ENCODE measurements around the gene DCAF17. TPM values are rescaled to one million over a fixed set of nuclear protein-coding genes. Genes with fewer than 3 reads are reported as not detected.
"Not testable (repeated sequence)": the region's sequence is repeated elsewhere in the genome, so short reads cannot be mapped to it uniquely, and the experiment has no call there.

Gene DCAF17
- total RNA-seq, 4 donors from 2014 or later, result 12.0 to 22.8 (median 14.3) TPM

- H3K27ac ChIP-seq (replicated peaks in 1 of 4), result no peak overlapping the region
- no peaks in the 10 kb centered on the region for H3K27me3 ChIP-seq
- H3K9me3 ChIP-seq, result no peaks in the 10 kb centered on the region
- no peak for DNase-seq (ENCODE audit: extremely low spot score)
- H3K4me3 ChIP-seq, result no peak overlapping the region
- TF ChIP-seq POLR2A (IDR thresholded peaks at IDR 0.05; ENCODE audit: low read depth) (no peak), CTCF (IDR thresholded peaks at IDR 0.05) (no peak), POLR2AphosphoS5 (IDR thresholded peaks at IDR 0.05) (no peak), EP300 (IDR thresholded peaks at IDR 0.05) (no peak)
- no peaks in the 10 kb centered on the region for H3K36me3 ChIP-seq
- intact Hi-C loops (cut with DNase I), result no loop called here
- no peaks in the 10 kb centered on the region for H3K4me1 ChIP-seq
- 100% methylated on average over 2 of the region's 2 CpGs for WGBS
Measured at GRCh38 chr2:171490577-171490976, 56.6 kb downstream of the DCAF17 start.

GRCh38 chr2:171491292-171491691, 57.3 kb downstream of the DCAF17 start:
- Histone ChIP-seq H3K36me3 (no peaks in the 10 kb centered on the region), H3K27me3 (no peaks in the 10 kb centered on the region), H3K4me3 (no peak overlapping the region), H3K4me1 (no peaks in the 10 kb centered on the region), H3K27ac (replicated peaks in 1 of 4) (no peak overlapping the region), H3K9me3 (no peaks in the 10 kb centered on the region)
- DNase-seq (ENCODE audit: extremely low spot score), result no peak
- intact Hi-C loops (cut with DNase I), result no loop called here
- 89% methylated on average over 3 of the region's 3 CpGs for WGBS
- TF ChIP-seq EP300 (IDR thresholded peaks at IDR 0.05) (no peak), CTCF (IDR thresholded peaks at IDR 0.05) (no peak), POLR2A (IDR thresholded peaks at IDR 0.05; ENCODE audit: low read depth) (no peak), POLR2AphosphoS5 (IDR thresholded peaks at IDR 0.05) (no peak)

GRCh38 chr2:171492664-171493063, 58.6 kb downstream of the DCAF17 start:
- no peak for TF ChIP-seq CTCF (IDR thresholded peaks at IDR 0.05)
- no peak for TF ChIP-seq POLR2AphosphoS5 (IDR thresholded peaks at IDR 0.05)
- TF ChIP-seq EP300 (IDR thresholded peaks at IDR 0.05), result no peak
- no peak for TF ChIP-seq POLR2A (IDR thresholded peaks at IDR 0.05; ENCODE audit: low read depth)
- 85% methylated on average over 6 of the region's 6 CpGs for WGBS

GRCh38 chr2:171497664-171498063, 63.6 kb downstream of the DCAF17 start:
- intact Hi-C loops (cut with DNase I); H3K4me3 ChIP-seq; H3K36me3 ChIP-seq; H3K27me3 ChIP-seq; H3K9me3 ChIP-seq; DNase-seq (ENCODE audit: extremely low spot score); H3K27ac ChIP-seq (replicated peaks in 1 of 4); H3K4me1 ChIP-seq: not testable (repeated sequence)
- WGBS, result 95% methylated on average over 5 of the region's 5 CpGs

More at GRCh38 chr2:171492664-171493063, 58.6 kb downstream of the DCAF17 start:
- H3K4me3 ChIP-seq, result no peak overlapping the region
- no peak overlapping the region for H3K27ac ChIP-seq (replicated peaks in 1 of 4)
- DNase-seq (ENCODE audit: extremely low spot score), result no peak
- H3K36me3 ChIP-seq, result no peaks in the 10 kb centered on the region
- intact Hi-C loops (cut with DNase I), result no loop called here
- H3K9me3 ChIP-seq, result no peaks in the 10 kb centered on the region
- H3K4me1 ChIP-seq, result no peaks in the 10 kb centered on the region
- no peaks in the 10 kb centered on the region for H3K27me3 ChIP-seq

GRCh38 chr2:171505374-171505773, 71.3 kb downstream of the DCAF17 start:
- Histone ChIP-seq H3K27ac (replicated peaks in 1 of 4) (no peak overlapping the region), H3K27me3 (no peaks in the 10 kb centered on the region), H3K4me1 (no peaks in the 10 kb centered on the region), H3K4me3 (no peak overlapping the region), H3K36me3 (no peaks in the 10 kb centered on the region), H3K9me3 (no peaks in the 10 kb centered on the region)
- WGBS, result 24% methylated on average over 2 of the region's 2 CpGs
- DNase-seq (ENCODE audit: extremely low spot score), result no peak
- TF ChIP-seq CTCF (IDR thresholded peaks at IDR 0.05), result no peak
- TF ChIP-seq POLR2AphosphoS5 (IDR thresholded peaks at IDR 0.05), result no peak
- no peak for TF ChIP-seq POLR2A (IDR thresholded peaks at IDR 0.05; ENCODE audit: low read depth)
- TF ChIP-seq EP300 (IDR thresholded peaks at IDR 0.05), result no peak
- intact Hi-C loops (cut with DNase I), result no loop called here
